ENCODE data around the gene MED9. TPM values are rescaled to one million over a fixed set of nuclear protein-coding genes. Genes with fewer than 3 reads are reported as not detected.

The MED9 gene
- total and polyA plus RNA-seq, 2 of the 4 experiments (the other 2 are of a cell fraction), result 6.1 to 10.1 TPM

- Histone ChIP-seq H3K4ac (ENCODE audit: low read depth, low read length) (peak within 1 kb of the TSS; percentile 2; the same call in 1 of the 2 replicates), H2AK9ac (replicated peaks; ENCODE audit: low read depth, low read length, poor library complexity) (peak within 1 kb of the TSS; percentile 92), H2AFZ (replicated peaks; ENCODE audit: low read length, poor library complexity) (peak within 1 kb of the TSS; percentile 93), H3K14ac (replicated peaks; ENCODE audit: low read depth, low read length) (peak within 1 kb of the TSS; percentile 63; the same call in 1 of the 2 replicates), H3K4me3 (ENCODE audit: insufficient read depth, low read depth, low read length) (peak within 1 kb of the TSS; percentile 63), H2BK5ac (ENCODE audit: low read depth, low read length, poor library complexity, severe bottlenecking) (no peak within 1 kb of the TSS), H3K9me1 (ENCODE audit: insufficient read depth, low read length) (no peaks in the 10 kb centered on the region), H2BK20ac (ENCODE audit: low read depth, low read length) (peak within 1 kb of the TSS; percentile 38; the same call in 1 of the 2 replicates), H2BK120ac (ENCODE audit: low read depth, low read length) (no peak within 1 kb of the TSS), H2AK5ac (ENCODE audit: low read depth, low read length) (peak within 1 kb of the TSS; percentile 88), H4K20me1 (ENCODE audit: insufficient read depth, low read length) (peaks cover 7% of the 10 kb centered on the region; the same call in 1 of the 2 replicates), H3K27ac (ENCODE audit: insufficient read depth, low read length) (peak within 1 kb of the TSS; percentile 6; the same call in 1 of the 2 replicates), H3K4me1 (ENCODE audit: control insufficient read depth, insufficient read depth, low read length) (peaks cover 7% of the 10 kb centered on the region; the same call in 1 of the 2 replicates), H3K4me2 (ENCODE audit: low read depth, low read length) (peak within 1 kb of the TSS; percentile 94), H3K9ac (ENCODE audit: low read depth, low read length) (peak within 1 kb of the TSS; percentile 55), H3K79me1 (ENCODE audit: low read depth in 1 of 2, low read length in 2 of 2) (peaks cover under 1 to 6% of the 10 kb centered on the region in 2 experiments; a peak in 2 of 4 replicates), H3K27me3 (ENCODE audit: control insufficient read depth, insufficient read depth, low read length) (peaks cover 3% of the 10 kb centered on the region; the same call in 1 of the 2 replicates), H4K91ac (ENCODE audit: insufficient read depth, low read depth, low read length) (no peak within 1 kb of the TSS), H3K23ac (ENCODE audit: low read depth, low read length) (peak within 1 kb of the TSS; percentile 97), H3K56ac (ENCODE audit: extremely low read depth, insufficient read depth, low read length) (no peak within 1 kb of the TSS), H2BK15ac (ENCODE audit: low read depth, low read length) (no peak within 1 kb of the TSS), H3K9me3 (ENCODE audit: control insufficient read depth, insufficient read depth, low read length) (no peaks in the 10 kb centered on the region; the same call in 1 of the 2 replicates), H3K18ac (ENCODE audit: low read depth, low read length) (no peak within 1 kb of the TSS), H4K8ac (ENCODE audit: low read depth in 2 of 2, low read length in 2 of 2) (peak within 1 kb of the TSS; percentile 27 to 61; a peak in 3 of 4 replicates), H3K36me3 (ENCODE audit: control insufficient read depth, insufficient read depth, low read length) (peaks cover 10% of the 10 kb centered on the region; the same call in 1 of the 2 replicates), H4K5ac (ENCODE audit: low read depth, low read length) (peak within 1 kb of the TSS; percentile 9; the same call in 1 of the 2 replicates)
- in situ Hi-C loops (cut with MboI; ENCODE audit: low sequenced_read_pairs) (loop anchor here (5.0 kb wide), 2 partner anchors 139 to 146 kb away; no protein-coding TSS in a partner anchor), intact Hi-C loops (cut with micrococcal nuclease) (loop anchor here (1.0 to 5.0 kb wide), 4 partner anchors 74 to 145 kb away; no protein-coding TSS in a partner anchor), dilution Hi-C loops (cut with HindIII; ENCODE audit: low sequenced_read_pairs, unreplicated experiment) (no loop called here)
- ATAC-seq (ENCODE audit: low read depth) (peak; percentile 93), DNase-seq (peak; percentile 81)
- no TSS peak for BruUV-seq (replicated peaks)
- 0% methylated on average over 31 of the region's 93 CpGs; no CpG with 5 or more reads in 1 of the 2 experiments for WGBS, 2 experiments (ENCODE audit: extremely low coverage in 2 of 2, insufficient read length in 1 of 2)
- ChIA-PET POLR2A (ENCODE audit: unreplicated experiment) (interaction anchor here (0.5 to 1.0 kb wide), 9 partner anchors 15 to 165 kb away, joined by 3 to 5 read pairs (median 3); no protein-coding TSS in a partner anchor), CTCF (interaction anchor here (0.6 to 2.1 kb wide), 17 partner anchors 12 to 152 kb away, joined by 3 to 13 read pairs (median 3); no protein-coding TSS in a partner anchor)
- TF ChIP-seq RCOR1 (IDR thresholded peaks at IDR 0.05; ENCODE audit: insufficient replicate concordance, low read length) (no peak), BHLHE40 (IDR thresholded peaks at IDR 0.05; ENCODE audit: low read depth, low read length) (no peak), CHD1 (IDR thresholded peaks at IDR 0.05; ENCODE audit: low read depth, low read length) (no peak), NFE2L2 (IDR thresholded peaks at IDR 0.05; ENCODE audit: low read depth, low read length) (no peak), MXI1 (IDR thresholded peaks at IDR 0.05; ENCODE audit: borderline replicate concordance, low read depth, low read length) (no peak), CTCF (conservative IDR thresholded peaks at IDR 0.05; ENCODE audit: low read depth, low read length) (peak; percentile 94), RFX5 (IDR thresholded peaks at IDR 0.05; ENCODE audit: low read depth, low read length) (no peak), MAZ (IDR thresholded peaks at IDR 0.05; ENCODE audit: borderline replicate concordance, low read depth, low read length) (peak; percentile 70; the same call in 1 of the 2 replicates), POLR2A (IDR thresholded peaks at IDR 0.05; ENCODE audit: low read depth, low read length) (peak; percentile 98), ELK1 (IDR thresholded peaks at IDR 0.05; ENCODE audit: borderline replicate concordance, low read depth, low read length) (no peak), FOS (IDR thresholded peaks at IDR 0.05; ENCODE audit: low read depth, low read length) (no peak), CEBPB (IDR thresholded peaks at IDR 0.05; ENCODE audit: low read depth, low read length) (no peak), SMC3 (IDR thresholded peaks at IDR 0.05; ENCODE audit: low read depth, low read length) (peak; percentile 94), MAFK (IDR thresholded peaks at IDR 0.05; ENCODE audit: low read depth, low read length) (no peak)
Measured at GRCh38 chr17:17496189-17497064, 19.6 kb downstream of the MED9 start, which contains the start of gene RASD1. Gene RASD1 (minus strand): TSS chr17:17496395. CDS start chr17:17496181, 214 bp downstream.
